Sigmoid colon (tissue), 4 donors: ENCODE data around the gene WDR33.

Source experiments
- CTCF ChIP-seq, 4 experiments: fragments of 450-650 bp in 3 of 4; fragments of 200-600 bp in 1 of 4; IDR thresholded peaks; one replicate each; pipeline ENCODE4 v1.5.1; 2016 to 2019; ENCODE audit warnings: antibody characterized with exemption in 4 of 4, mild to moderate bottlenecking in 3 of 4, moderate library complexity in 2 of 4
- POLR2A ChIP-seq, 2 donors: fragments of 450-650 bp; IDR thresholded peaks; one replicate each; pipeline ENCODE4 v1.6.1; 2016; ENCODE audit warnings: antibody characterized with exemption in 2 of 2, mild to moderate bottlenecking in 2 of 2, moderate library complexity in 2 of 2
- POLR2AphosphoS5 ChIP-seq, 4 donors: sonication (generic); formaldehyde crosslinking; IDR thresholded peaks; one replicate each; pipeline ENCODE4 v1.6.1; 2017; ENCODE audit warnings: antibody characterized with exemption in 4 of 4

DNA sequence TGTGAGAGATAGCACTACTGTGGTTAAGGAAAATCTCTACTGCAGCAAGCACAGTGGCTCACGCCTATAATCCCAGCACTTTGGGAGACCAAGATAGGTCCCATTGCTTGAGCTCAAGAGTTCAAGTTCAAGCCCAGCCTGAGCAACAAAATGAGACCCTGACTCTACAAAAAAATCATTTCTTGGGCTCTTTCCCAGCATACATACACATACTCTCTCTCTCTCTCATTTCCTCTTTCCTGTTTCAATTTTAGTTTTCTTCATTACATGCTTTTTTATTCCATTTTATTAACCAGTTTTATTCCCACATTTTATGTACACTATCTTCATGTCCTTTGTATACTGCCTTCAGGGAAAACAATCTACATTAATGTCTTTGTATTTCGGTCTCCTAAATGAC lies 14.6 kb downstream of the WDR33 start:
- no peak for TF ChIP-seq POLR2AphosphoS5 (IDR thresholded peaks at IDR 0.05)
- no peak for TF ChIP-seq CTCF (IDR thresholded peaks at IDR 0.05)
- TF ChIP-seq POLR2A (IDR thresholded peaks at IDR 0.05) = no peak
